Glutamatergic neuron (in vitro differentiated cells): ENCODE results near the gene DVL1. TPM values are rescaled to one million over a fixed set of nuclear protein-coding genes. Genes with fewer than 3 reads are reported as not detected.

Experiments used
- DNase-seq: peaks from one replicate; pipeline ENCODE4 v3.0.0; 2022
- H3K27ac Mint-ChIP-seq: one replicate; pipeline ENCODE4 v1.8.0; 2020; ENCODE audit warnings: mild to moderate bottlenecking, mixed read lengths, inconsistent platforms; ENCODE audit not compliant: unreplicated experiment
- H3K27me3 Mint-ChIP-seq: one replicate; pipeline ENCODE4 v1.8.0; 2020; ENCODE audit warnings: mild to moderate bottlenecking, moderate library complexity, mixed read lengths, inconsistent platforms; ENCODE audit not compliant: unreplicated experiment
- H3K36me3 Mint-ChIP-seq: one replicate; pipeline ENCODE4 v1.8.0; 2020; ENCODE audit warnings: mild to moderate bottlenecking, mixed read lengths, inconsistent platforms; ENCODE audit not compliant: unreplicated experiment
- H3K4me1 Mint-ChIP-seq: one replicate; pipeline ENCODE4 v1.8.0; 2020; ENCODE audit warnings: mild to moderate bottlenecking, low read depth, mixed read lengths, inconsistent platforms; ENCODE audit not compliant: unreplicated experiment
- H3K4me3 Mint-ChIP-seq: one replicate; pipeline ENCODE4 v1.8.0; 2020; ENCODE audit warnings: mild to moderate bottlenecking, mixed read lengths, inconsistent platforms; ENCODE audit not compliant: unreplicated experiment
- H3K9me3 Mint-ChIP-seq: one replicate; pipeline ENCODE4 v1.8.0; 2020; ENCODE audit warnings: mild to moderate bottlenecking, moderate library complexity, mixed read lengths, inconsistent platforms; ENCODE audit not compliant: unreplicated experiment
- CTCF ChIP-seq: fragments of 200-600 bp; sonication (generic); IDR thresholded peaks from one replicate; pipeline ENCODE4 v1.5.0; 2021; ENCODE audit not compliant: partially characterized antibody, unreplicated experiment
- long read RNA-seq: library from polyadenylated mRNA; unstranded; transcript quantifications from one replicate; pipeline ENCODE4 v2.0.0, GENCODE V29; 2020; ENCODE audit not compliant: unreplicated experiment
- total RNA-seq: library from RNA; stranded (reverse); fragmentation: NEBNext Ultra II Directional; extraction: Animal tissue kit (Norgen Biotek cat#: 25700); gene quantifications from one replicate; pipeline ENCODE4 v1.2.1, GENCODE V29; 2021; ENCODE audit not compliant: unreplicated experiment

DVL1 gene
- 124 TPM for total RNA-seq
- long read RNA-seq, partial matches to known transcripts, result 2 of 9 reads
- long read RNA-seq, other reads (novel, unspliced or antisense), result 7 of 9 reads

DNA sequence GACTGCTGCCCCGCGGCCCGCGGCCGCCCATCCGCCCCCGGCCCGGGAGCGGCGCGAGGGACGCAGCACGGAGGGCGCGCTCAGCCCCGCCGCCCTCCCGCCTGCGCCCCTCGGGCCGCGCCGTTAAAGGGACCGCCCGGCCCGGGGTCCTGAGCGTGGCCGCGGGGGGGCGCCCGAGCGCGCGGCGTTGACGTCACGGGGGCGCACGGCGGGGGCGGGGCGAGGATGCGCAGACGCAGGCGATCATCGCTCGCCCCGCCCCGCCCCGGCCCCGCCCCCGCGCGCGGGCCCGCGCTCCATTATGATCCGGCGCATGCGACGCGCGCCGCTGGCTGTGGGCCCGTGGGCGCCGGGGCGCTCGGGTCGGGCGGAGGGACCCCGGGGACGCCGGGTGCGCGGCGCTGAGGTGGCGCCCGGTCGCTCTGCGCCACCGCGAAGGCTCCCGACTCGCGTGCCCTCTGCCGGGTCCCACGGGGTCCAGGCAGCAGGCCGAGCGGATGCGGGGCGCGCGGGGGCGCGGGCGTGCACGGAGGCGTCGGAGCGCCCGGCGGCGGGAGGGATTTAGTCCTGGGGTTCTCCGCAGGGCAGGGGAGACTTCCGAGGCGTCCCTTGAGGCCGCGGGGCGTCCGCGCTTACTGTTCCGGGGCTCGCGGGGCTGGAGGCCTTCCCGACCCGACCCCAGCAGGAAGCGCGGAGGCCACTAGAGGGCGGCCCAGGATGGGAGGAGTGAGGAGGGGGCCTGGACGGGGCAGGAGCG, at the start of gene DVL1:
Gene DVL1, minus strand, starts transcription at position 163 of the 757 bp plus-strand sequence. CDS start 353 bp downstream, outside the sequence.
- H3K4me1 Mint-ChIP-seq, result peaks cover 16% of the 10 kb centered on the region
- peak within 1 kb of the TSS; percentile 28 for H3K27ac Mint-ChIP-seq
- DNase-seq, result peak; percentile 89
- peaks cover 12% of the 10 kb centered on the region for H3K27me3 Mint-ChIP-seq
- peaks cover 3% of the 10 kb centered on the region for H3K9me3 Mint-ChIP-seq
- TF ChIP-seq CTCF, result peak; percentile 57
- H3K36me3 Mint-ChIP-seq, result no peaks in the 10 kb centered on the region
- H3K4me3 Mint-ChIP-seq, result peak within 1 kb of the TSS; percentile 82

GRCh38 chr1:1398677-1399186, 49.5 kb upstream of the DVL1 start:
- peak overlapping the region; percentile 98 for H3K4me3 Mint-ChIP-seq
- H3K27ac Mint-ChIP-seq, result peak overlapping the region; percentile 93
- peaks cover 10% of the 10 kb centered on the region for H3K4me1 Mint-ChIP-seq
- H3K36me3 Mint-ChIP-seq, result no peaks in the 10 kb centered on the region
- DNase-seq, result no peak
- H3K27me3 Mint-ChIP-seq, result no peaks in the 10 kb centered on the region
- peaks cover 22% of the 10 kb centered on the region for H3K9me3 Mint-ChIP-seq
- TF ChIP-seq CTCF, result no peak

DNA sequence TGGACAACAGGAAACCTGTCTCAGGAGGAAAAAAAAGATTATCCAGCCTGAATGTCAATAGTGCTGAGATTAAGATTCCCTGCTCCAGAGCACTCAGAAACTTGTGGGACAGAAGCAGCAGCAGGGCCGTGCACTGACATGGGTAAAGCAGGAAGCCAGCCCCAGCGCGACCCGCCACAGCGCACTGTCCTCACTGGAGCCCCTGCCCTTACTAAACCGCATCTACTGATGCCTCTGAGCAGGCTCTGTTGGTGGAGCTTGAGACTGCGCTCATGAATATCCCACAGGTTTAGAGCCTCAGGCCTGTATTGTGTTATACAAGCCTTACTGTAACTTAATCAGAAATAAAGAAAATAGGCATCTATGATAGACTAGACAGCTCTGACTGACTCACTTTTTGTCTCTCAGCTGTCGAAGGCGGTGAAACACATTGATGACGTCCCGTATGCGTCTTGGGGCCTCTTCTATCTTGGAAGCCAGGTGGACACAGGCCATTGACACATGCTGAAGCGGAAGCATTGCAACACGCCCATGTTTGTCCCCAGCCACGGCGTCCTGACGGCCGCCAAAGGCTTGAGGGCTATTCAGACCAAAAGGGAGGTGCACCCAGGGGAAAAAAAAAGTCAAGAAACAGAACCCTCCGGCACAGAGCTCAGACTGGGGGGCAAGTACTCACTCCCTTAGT, 48.8 kb upstream of the DVL1 start:
- Mint-ChIP-seq H3K4me3 (peak overlapping the region; percentile 98), H3K4me1 (peaks cover 10% of the 10 kb centered on the region), H3K27ac (peak overlapping the region; percentile 93), H3K9me3 (peaks cover 17% of the 10 kb centered on the region), H3K36me3 (no peaks in the 10 kb centered on the region), H3K27me3 (no peaks in the 10 kb centered on the region)
- no peak for TF ChIP-seq CTCF
- DNase-seq, result no peak

DNA sequence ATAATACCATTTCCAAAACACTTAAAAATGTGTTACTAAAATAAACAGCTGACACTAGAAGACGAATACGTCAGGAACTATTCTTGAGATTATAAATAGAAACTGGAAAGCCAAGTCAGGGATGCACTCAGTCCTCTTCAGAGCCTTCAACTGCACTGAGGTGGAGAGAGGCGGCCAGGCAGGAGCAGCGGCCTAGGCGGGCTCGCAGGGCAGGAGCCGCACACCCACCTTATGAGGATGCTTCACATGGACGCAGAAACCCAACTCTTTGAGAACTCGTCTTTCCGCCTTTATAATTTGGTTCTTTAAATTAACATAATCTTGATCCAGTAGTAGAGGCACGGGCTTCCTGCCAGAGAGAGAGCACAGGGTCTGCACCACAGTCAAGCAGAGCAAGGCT, 45.9 kb upstream of the DVL1 start:
- H3K4me3 Mint-ChIP-seq, result peak overlapping the region; percentile 39
- DNase-seq, result no peak
- TF ChIP-seq CTCF, result no peak
- H3K9me3 Mint-ChIP-seq, result peaks cover 11% of the 10 kb centered on the region
- peak overlapping the region; percentile 64 for H3K27ac Mint-ChIP-seq
- H3K27me3 Mint-ChIP-seq, result no peaks in the 10 kb centered on the region
- no peaks in the 10 kb centered on the region for H3K36me3 Mint-ChIP-seq
- peaks cover 6% of the 10 kb centered on the region for H3K4me1 Mint-ChIP-seq
